Measurements from ENCODE around the gene COL13A1.

- TF ChIP-seq POLR2A (IDR thresholded peaks at IDR 0.05) (no peak), CTCF (IDR thresholded peaks at IDR 0.05) (no peak), POLR2AphosphoS5 (IDR thresholded peaks at IDR 0.05) (no peak), EP300 (IDR thresholded peaks at IDR 0.05) (no peak)
Measured at GRCh38 chr10:69968830-69969229, 167.1 kb downstream of the COL13A1 start.

Data from upper lobe of left lung (tissue), 4 donors.